CD4-positive, alpha-beta memory T cell (primary cell): ENCODE data around the gene PNLIP. TPM values are rescaled to one million over a fixed set of nuclear protein-coding genes. Genes with fewer than 3 reads are reported as not detected.

Source experiments
- CTCF ChIA-PET: fragments of 350-600 bp; sonication (Branson Sonifier 250); formaldehyde crosslinking; loops from one replicate; lab custom pipeline; 2021; ENCODE audit warnings: inconsistent platforms; ENCODE audit not compliant: partially characterized antibody; lab: Charles Lee
- POLR2A ChIA-PET: fragments of 350-600 bp; sonication (Branson Sonifier 250); formaldehyde crosslinking; loops from one replicate; lab custom pipeline; 2021; ENCODE audit not compliant: partially characterized antibody; lab: Charles Lee
- DNase-seq, 5 donors: peaks; one replicate each; pipeline versions ENCODE4 v3.0.0 to v3.0.0-alpha.2; 2020 to 2022; ENCODE audit warnings: mixed read lengths in 1 of 5
- H3K27ac ChIP-seq: one replicate; pipeline ENCODE4 v1.7.0; 2013; ENCODE audit warnings: low read depth, low read length
- H3K27me3 ChIP-seq: 2 replicates; pipeline ENCODE4 v1.7.0; 2013; ENCODE audit warnings: mild to moderate bottlenecking, low read length, moderate library complexity; ENCODE audit not compliant: insufficient read depth
- H3K36me3 ChIP-seq: 2 replicates; pipeline ENCODE4 v1.7.0; 2013; ENCODE audit warnings: mild to moderate bottlenecking, low read length, moderate library complexity; ENCODE audit not compliant: insufficient read depth
- H3K4me1 ChIP-seq: 2 replicates; pipeline ENCODE4 v1.7.0; 2013; ENCODE audit warnings: mild to moderate bottlenecking, low read length, moderate library complexity; ENCODE audit not compliant: insufficient read depth
- H3K4me3 ChIP-seq, 2 donors: one replicate each; pipeline ENCODE4 v1.7.0; 2013; ENCODE audit warnings: low read length in 2 of 2, mild to moderate bottlenecking in 1 of 2
- H3K9me3 ChIP-seq, 2 donors: one replicate each; pipeline ENCODE4 v1.7.0; 2013; ENCODE audit warnings: low read length in 2 of 2, control low read depth in 1 of 2; ENCODE audit not compliant: control insufficient read depth in 1 of 2
- H3K27ac Mint-ChIP-seq, 7 donors: one replicate each; pipeline ENCODE4 v1.8.0; 2020 to 2021; ENCODE audit warnings: mixed read lengths in 7 of 7, mild to moderate bottlenecking in 6 of 7, inconsistent platforms in 3 of 7, moderate library complexity in 3 of 7
- H3K27me3 Mint-ChIP-seq, 2 donors: one replicate each; pipeline ENCODE4 v1.8.0; 2020 to 2021; ENCODE audit warnings: mixed read lengths in 2 of 2
- H3K36me3 Mint-ChIP-seq, 2 donors: one replicate each; pipeline ENCODE4 v1.8.0; 2020 to 2021; ENCODE audit warnings: mixed read lengths in 2 of 2, inconsistent platforms in 1 of 2, mild to moderate bottlenecking in 1 of 2
- H3K4me1 Mint-ChIP-seq, 4 donors: one replicate each; pipeline ENCODE4 v1.8.0; 2020 to 2021; ENCODE audit warnings: mixed read lengths in 4 of 4, mild to moderate bottlenecking in 1 of 4
- H3K4me3 Mint-ChIP-seq, 8 donors: one replicate each; pipeline ENCODE4 v1.8.0; 2020 to 2021; ENCODE audit warnings: mixed read lengths in 8 of 8, mild to moderate bottlenecking in 7 of 8, moderate library complexity in 6 of 8, inconsistent platforms in 3 of 8
- H3K9me3 Mint-ChIP-seq, 8 donors: one replicate each; pipeline ENCODE4 v1.8.0; 2020 to 2021; ENCODE audit warnings: mixed read lengths in 8 of 8, mild to moderate bottlenecking in 5 of 8, inconsistent platforms in 3 of 8, moderate library complexity in 1 of 8
- intact Hi-C: fragments of 100-400 bp; cut with micrococcal nuclease; formaldehyde crosslinking; loops from one replicate; pipeline ENCODE4 v1.15.1; 2023
- polyA plus RNA-seq, 2 donors: library from polyadenylated mRNA; unstranded; fragments of 300-500 nt; fragmentation: Illumina TruSeq; gene quantifications; one replicate each; pipeline ENCODE4 v1.2.3, GENCODE V29; 2021
- total RNA-seq, 2 experiments: library from RNA; stranded (reverse); gene quantifications; one replicate each; pipeline ENCODE4 v1.2.3, GENCODE V29; 2021

The PNLIP gene
- total and polyA plus RNA-seq, 4 experiments from 2014 or later = not detected

- H3K27me3 Mint-ChIP-seq = no peaks in the 10 kb centered on the region
- DNase-seq = no peak
- H3K4me3 Mint-ChIP-seq = no peak overlapping the region
- H3K4me1 ChIP-seq = no peaks in the 10 kb centered on the region
- no peak overlapping the region for H3K4me3 ChIP-seq
- no peaks in the 10 kb centered on the region for H3K36me3 ChIP-seq
- no peaks in the 10 kb centered on the region for H3K9me3 Mint-ChIP-seq
- intact Hi-C loops = no loop called here
- no peak overlapping the region for H3K27ac ChIP-seq
- POLR2A ChIA-PET = no interaction called here
- H3K36me3 Mint-ChIP-seq = no peaks in the 10 kb centered on the region
- H3K4me1 Mint-ChIP-seq = no peaks in the 10 kb centered on the region
- H3K9me3 ChIP-seq = no peaks in the 10 kb centered on the region
- H3K27me3 ChIP-seq = no peaks in the 10 kb centered on the region
- CTCF ChIA-PET = interaction anchor here (1.4 kb wide), 1 partner anchor 8 kb away, joined by 4 read pairs; no protein-coding TSS in a partner anchor
- H3K27ac Mint-ChIP-seq = no peak overlapping the region
Observed at GRCh38 chr10:116594525-116595035, 48.8 kb downstream of the PNLIP start.

- ChIA-PET POLR2A (no interaction called here), CTCF (interaction anchor here (1.4 kb wide), 1 partner anchor 10 kb away, joined by 4 read pairs; no protein-coding TSS in a partner anchor)
- no peak for DNase-seq
- no peak overlapping the region for H3K4me3 ChIP-seq
- H3K36me3 ChIP-seq = no peaks in the 10 kb centered on the region
- no peaks in the 10 kb centered on the region for H3K27me3 ChIP-seq
- H3K4me1 Mint-ChIP-seq = no peaks in the 10 kb centered on the region
- intact Hi-C loops = no loop called here
- H3K4me1 ChIP-seq = no peaks in the 10 kb centered on the region
- no peak overlapping the region for H3K27ac Mint-ChIP-seq
- H3K4me3 Mint-ChIP-seq = no peak overlapping the region
- no peaks in the 10 kb centered on the region for H3K9me3 ChIP-seq
- no peak overlapping the region for H3K27ac ChIP-seq
- H3K36me3 Mint-ChIP-seq = no peaks in the 10 kb centered on the region
- H3K27me3 Mint-ChIP-seq = no peaks in the 10 kb centered on the region
- no peaks in the 10 kb centered on the region for H3K9me3 Mint-ChIP-seq
Observed at GRCh38 chr10:116596062-116596461, 50.3 kb downstream of the PNLIP start.

- H3K27ac Mint-ChIP-seq = no peak overlapping the region
- no peaks in the 10 kb centered on the region for H3K36me3 ChIP-seq
- no peaks in the 10 kb centered on the region for H3K27me3 Mint-ChIP-seq
- intact Hi-C loops = no loop called here
- POLR2A ChIA-PET = no interaction called here
- no peaks in the 10 kb centered on the region for H3K4me1 ChIP-seq
- no peaks in the 10 kb centered on the region for H3K36me3 Mint-ChIP-seq
- H3K9me3 ChIP-seq = no peaks in the 10 kb centered on the region
- H3K27ac ChIP-seq = no peak overlapping the region
- H3K9me3 Mint-ChIP-seq = no peaks in the 10 kb centered on the region
- CTCF ChIA-PET = no interaction called here
- DNase-seq = no peak
- no peaks in the 10 kb centered on the region for H3K4me1 Mint-ChIP-seq
- H3K27me3 ChIP-seq = no peaks in the 10 kb centered on the region
- H3K4me3 ChIP-seq = no peak overlapping the region
- H3K4me3 Mint-ChIP-seq = no peak overlapping the region
Observed at GRCh38 chr10:116597543-116597942, 51.8 kb downstream of the PNLIP start.

GRCh38 chr10:116598329-116598728 is 52.6 kb downstream of the PNLIP start:
- CTCF ChIA-PET = no interaction called here
- POLR2A ChIA-PET = no interaction called here
- Histone ChIP-seq H3K36me3 (no peaks in the 10 kb centered on the region), H3K27me3 (no peaks in the 10 kb centered on the region), H3K4me3 (no peak overlapping the region), H3K9me3 (no peaks in the 10 kb centered on the region), H3K4me1 (no peaks in the 10 kb centered on the region), H3K27ac (no peak overlapping the region)
- H3K36me3 Mint-ChIP-seq = no peaks in the 10 kb centered on the region
- no peaks in the 10 kb centered on the region for H3K9me3 Mint-ChIP-seq
- no peak for DNase-seq
- H3K4me1 Mint-ChIP-seq = no peaks in the 10 kb centered on the region
- no peak overlapping the region for H3K4me3 Mint-ChIP-seq
- H3K27me3 Mint-ChIP-seq = no peaks in the 10 kb centered on the region
- intact Hi-C loops = no loop called here
- no peak overlapping the region for H3K27ac Mint-ChIP-seq

GRCh38 chr10:116599991-116600390 is 54.3 kb downstream of the PNLIP start:
- H3K9me3 ChIP-seq = no peaks in the 10 kb centered on the region
- no peaks in the 10 kb centered on the region for H3K4me1 ChIP-seq
- Mint-ChIP-seq H3K27me3 (no peaks in the 10 kb centered on the region), H3K9me3 (no peaks in the 10 kb centered on the region), H3K36me3 (no peaks in the 10 kb centered on the region), H3K4me3 (no peak overlapping the region), H3K4me1 (no peaks in the 10 kb centered on the region), H3K27ac (no peak overlapping the region)
- H3K27ac ChIP-seq = no peak overlapping the region
- intact Hi-C loops = no loop called here
- CTCF ChIA-PET = no interaction called here
- POLR2A ChIA-PET = no interaction called here
- no peak overlapping the region for H3K4me3 ChIP-seq
- H3K27me3 ChIP-seq = no peaks in the 10 kb centered on the region
- no peak for DNase-seq
- H3K36me3 ChIP-seq = no peaks in the 10 kb centered on the region

- CTCF ChIA-PET = no interaction called here
- no peaks in the 10 kb centered on the region for H3K9me3 ChIP-seq
- intact Hi-C loops = no loop called here
Observed at GRCh38 chr10:116602648-116603400, 57.1 kb downstream of the PNLIP start.

GRCh38 chr10:116606061-116606483 is 60.3 kb downstream of the PNLIP start:
- Mint-ChIP-seq H3K4me1 (peaks cover 0 to 5% (median 0%) of the 10 kb centered on the region in 4 donors), H3K27me3 (peaks cover 5 to 23% of the 10 kb centered on the region in 2 donors), H3K9me3 (peaks cover 0 to 3% (median 0%) of the 10 kb centered on the region in 8 donors), H3K4me3 (no peak overlapping the region), H3K27ac (no peak overlapping the region), H3K36me3 (no peaks in the 10 kb centered on the region)
- intact Hi-C loops = no loop called here
- DNase-seq = no peak
- Histone ChIP-seq H3K27me3 (no peaks in the 10 kb centered on the region), H3K27ac (no peak overlapping the region), H3K9me3 (no peaks in the 10 kb centered on the region), H3K36me3 (no peaks in the 10 kb centered on the region), H3K4me1 (no peaks in the 10 kb centered on the region), H3K4me3 (no peak overlapping the region)
- ChIA-PET CTCF (no interaction called here), POLR2A (no interaction called here)

More at GRCh38 chr10:116602648-116603400, 57.1 kb downstream of the PNLIP start:
- Mint-ChIP-seq H3K27me3 (peaks cover 4 to 16% of the 10 kb centered on the region in 2 donors), H3K36me3 (no peaks in the 10 kb centered on the region), H3K9me3 (peaks cover 0 to 3% (median 0%) of the 10 kb centered on the region in 8 donors), H3K4me1 (no peaks in the 10 kb centered on the region), H3K27ac (no peak overlapping the region), H3K4me3 (no peak overlapping the region)
- Histone ChIP-seq H3K36me3 (no peaks in the 10 kb centered on the region), H3K4me1 (no peaks in the 10 kb centered on the region), H3K27ac (no peak overlapping the region), H3K27me3 (no peaks in the 10 kb centered on the region), H3K4me3 (no peak overlapping the region)
- POLR2A ChIA-PET = no interaction called here
- DNase-seq = no peak
